ENCODE results near the gene OR10W1. TPM values are rescaled to one million over a fixed set of nuclear protein-coding genes. Genes with fewer than 3 reads are reported as not detected.

Gene OR10W1
- total and polyA plus RNA-seq, 4 experiments from 2014 or later = not detected

Other genes with a start within 250 kb of the OR10W1 start
- gene OR9Q1, start 244.4 kb downstream of the OR10W1 start, total RNA-seq = not detected
- gene OR9Q1, start 244.4 kb downstream of the OR10W1 start, polyA plus RNA-seq = not detected
- not detected for gene OR6Q1, start 237.3 kb downstream of the OR10W1 start, total RNA-seq
- not detected for gene OR6Q1, start 237.3 kb downstream of the OR10W1 start, polyA plus RNA-seq
- not detected for gene OR9I1, start 142.7 kb downstream of the OR10W1 start, total RNA-seq
- gene OR9I1, start 142.7 kb downstream of the OR10W1 start, polyA plus RNA-seq = not detected
- gene OR9Q2, start 79.2 kb downstream of the OR10W1 start, total RNA-seq = not detected
- gene OR9Q2, start 79.2 kb downstream of the OR10W1 start, polyA plus RNA-seq = not detected
- gene OR1S2, start 64.1 kb downstream of the OR10W1 start, total RNA-seq = not detected
- gene OR1S2, start 64.1 kb downstream of the OR10W1 start, polyA plus RNA-seq = not detected
- gene OR1S1, start 55.5 kb downstream of the OR10W1 start, total RNA-seq = not detected
- gene OR1S1, start 55.5 kb downstream of the OR10W1 start, polyA plus RNA-seq = not detected
- gene OR10Q1, start 39.3 kb downstream of the OR10W1 start, total RNA-seq = not detected
- gene OR10Q1, start 39.3 kb downstream of the OR10W1 start, polyA plus RNA-seq = not detected
- not detected for gene OR5B17, start 90.8 kb upstream of the OR10W1 start, total RNA-seq
- gene OR5B17, start 90.8 kb upstream of the OR10W1 start, polyA plus RNA-seq = not detected
- not detected for gene OR5B3, start 138.6 kb upstream of the OR10W1 start, total RNA-seq
- gene OR5B3, start 138.6 kb upstream of the OR10W1 start, polyA plus RNA-seq = not detected
- gene OR5B2, start 159.9 kb upstream of the OR10W1 start, total RNA-seq = under 1 TPM in 1 of 2 experiments, not detected in 1; 0.29 TPM
- gene OR5B2, start 159.9 kb upstream of the OR10W1 start, polyA plus RNA-seq = not detected
- not detected for gene OR5B12, start 174.0 kb upstream of the OR10W1 start, total RNA-seq
- not detected for gene OR5B12, start 174.0 kb upstream of the OR10W1 start, polyA plus RNA-seq
- gene OR5B21, start 239.8 kb upstream of the OR10W1 start, total RNA-seq = under 1 TPM; 0.61 to 0.99 TPM
- not detected for gene OR5B21, start 239.8 kb upstream of the OR10W1 start, polyA plus RNA-seq

All from CD4-positive, alpha-beta memory T cell (primary cell).